SK-N-SH (cell line): Measurements from ENCODE around the gene ACIN1. TPM values are rescaled to one million over a fixed set of nuclear protein-coding genes. Genes with fewer than 3 reads are reported as not detected.

ENCODE experiments used
- CTCF ChIA-PET: fragments of 300-600, 350-600 bp; formaldehyde crosslinking; extraction: SDS; loops from one replicate; lab custom pipeline; 2021; lab: Yijun Ruan, JAX
- POLR2A ChIA-PET: fragments of 350-600 bp; sonication (Branson Sonifier 250); formaldehyde crosslinking; extraction: SDS; loops from one replicate; lab custom pipeline; 2020; ENCODE audit warnings: antibody characterized with exemption, inconsistent platforms; lab: Yijun Ruan, JAX
- DNase-seq: peaks from one replicate; pipeline ENCODE4 v3.0.0; 2012
- H2AFZ ChIP-seq: fragments of 200-600 bp; sonication (generic); 2 replicates; pipeline ENCODE4 v1.8.1; 2016; ENCODE audit warnings: antibody characterized with exemption, mild to moderate bottlenecking, low read depth
- H3F3A ChIP-seq: fragments of 200-600 bp; sonication (generic); replicated peaks from 2 replicates; pipeline ENCODE3; 2016; ENCODE audit warnings: antibody characterized with exemption, mild to moderate bottlenecking; ENCODE audit not compliant: insufficient read depth
- H3K27ac ChIP-seq, 2 experiments: fragments of 200-500 bp in 1 of 2; fragments of 200-600 bp in 1 of 2; sonication (Bioruptor generic) in 1 of 2; sonication (generic), shearing (Covaris generic) in 1 of 2; 2 replicates each; pipeline versions ENCODE4 v1.5.1 to v1.6.1; 2014 to 2016; ENCODE audit warnings: low read depth in 2 of 2, inconsistent platforms in 1 of 2, low read length in 1 of 2, mild to moderate bottlenecking in 1 of 2, mixed read lengths in 1 of 2
- H3K27me3 ChIP-seq: fragments of 200-600 bp; sonication (generic), shearing (Covaris generic); 2 replicates; pipeline ENCODE4 v1.6.1; 2016; ENCODE audit warnings: mixed run types; ENCODE audit not compliant: insufficient read depth
- H3K36me3 ChIP-seq, 2 experiments: fragments of 200-500 bp in 1 of 2; fragments of 200-600 bp in 1 of 2; sonication (Bioruptor generic) in 1 of 2; sonication (generic) in 1 of 2; replicated peaks in 1 of 2; 2 replicates each; pipeline versions ENCODE3 to v1.5.1; 2014 to 2016; ENCODE audit warnings: low read length in 1 of 2, mild to moderate bottlenecking in 1 of 2; ENCODE audit not compliant: insufficient read depth in 2 of 2, control insufficient read depth in 1 of 2
- H3K4me1 ChIP-seq, 2 experiments: fragments of 200-500 bp in 1 of 2; fragments of 200-600 bp in 1 of 2; sonication (Bioruptor generic) in 1 of 2; sonication (generic), shearing (Covaris generic) in 1 of 2; 2 replicates each; pipeline versions ENCODE4 v1.5.1 to v1.6.1; 2014 to 2016; ENCODE audit warnings: low read depth in 1 of 2, low read length in 1 of 2, mixed run types in 1 of 2; ENCODE audit not compliant: insufficient read depth in 2 of 2, control insufficient read depth in 1 of 2
- H3K4me2 ChIP-seq: fragments of 200-600 bp; sonication (generic), shearing (Covaris generic); 2 replicates; pipeline ENCODE4 v1.6.1; 2017; ENCODE audit warnings: mixed run types
- H3K4me3 ChIP-seq, 2 experiments: fragments of 200-500 bp in 1 of 2; fragments of 200-600 bp in 1 of 2; sonication (Bioruptor generic) in 1 of 2; sonication (generic), shearing (Covaris generic) in 1 of 2; 2 replicates each; pipeline versions ENCODE4 v1.5.1 to v1.8.1; 2014 to 2016; ENCODE audit warnings: low read depth in 2 of 2, inconsistent platforms in 1 of 2, low read length in 1 of 2, mild to moderate bottlenecking in 1 of 2, mixed read lengths in 1 of 2, moderate library complexity in 1 of 2
- H3K79me2 ChIP-seq: fragments of 200-600 bp; sonication (generic); 2 replicates; pipeline ENCODE4 v1.8.1; 2017; ENCODE audit warnings: mild to moderate bottlenecking; ENCODE audit not compliant: insufficient read depth
- H3K9ac ChIP-seq: fragments of 200-600 bp; sonication (generic); 2 replicates; pipeline ENCODE4 v1.6.1; 2017; ENCODE audit warnings: mixed run types
- H3K9me2 ChIP-seq: fragments of 200-600 bp; sonication (generic); 2 replicates; pipeline ENCODE4 v1.6.1; 2017; ENCODE audit warnings: mixed run types
- H3K9me3 ChIP-seq: fragments of 200-600 bp; sonication (generic); 2 replicates; pipeline ENCODE4 v1.6.1; 2017; ENCODE audit warnings: mixed run types, mild to moderate bottlenecking, moderate library complexity
- H4K20me1 ChIP-seq: fragments of 200-600 bp; sonication (generic); 2 replicates; pipeline ENCODE4 v1.6.1; 2017; ENCODE audit warnings: mild to moderate bottlenecking, mixed run types; ENCODE audit not compliant: insufficient read depth
- CHD2 ChIP-seq: fragments of 150-350 bp; IDR thresholded peaks from 2 replicates; pipeline ENCODE4 v1.6.1; 2018; ENCODE audit warnings: low read length; ENCODE audit not compliant: partially characterized antibody
- ELF1 ChIP-seq: IDR thresholded peaks from 2 replicates; pipeline ENCODE4 v1.4.0; 2012
- EP300 ChIP-seq, 2 experiments: IDR thresholded peaks; 2 replicates each; pipeline versions ENCODE4 v1.4.0 to v1.6.1; 2012; ENCODE audit warnings: borderline replicate concordance in 1 of 2, low read depth in 1 of 2, low read length in 1 of 2
- EZH2phosphoT487 ChIP-seq: fragments of 200-600 bp; sonication (generic); IDR thresholded peaks from 2 replicates; pipeline ENCODE4 v1.6.1; 2017; ENCODE audit warnings: low read depth, mixed run types, mild to moderate bottlenecking, antibody characterized with exemption, moderate library complexity, borderline replicate concordance
- FOSL2 ChIP-seq: IDR thresholded peaks from 2 replicates; pipeline ENCODE4 v1.4.0; 2012; ENCODE audit warnings: low read depth, mild to moderate bottlenecking, moderate library complexity, borderline replicate concordance
- FOXJ3 ChIP-seq: sonication (generic); formaldehyde crosslinking; IDR thresholded peaks from 2 replicates; pipeline ENCODE4 v1.5.1; 2020; ENCODE audit warnings: mild to moderate bottlenecking, missing genetic modification reagents
- FOXM1 ChIP-seq: IDR thresholded peaks from 2 replicates; pipeline ENCODE4 v1.4.0; 2012; ENCODE audit warnings: low read depth, mild to moderate bottlenecking
- GABPA ChIP-seq: IDR thresholded peaks from 2 replicates; pipeline ENCODE4 v1.4.0; 2012; ENCODE audit warnings: low read depth, mild to moderate bottlenecking
- GATA2 ChIP-seq: sonication (generic); formaldehyde crosslinking; IDR thresholded peaks from 2 replicates; pipeline ENCODE4 v1.5.0; 2020; ENCODE audit warnings: mild to moderate bottlenecking, missing genetic modification reagents
- JUND ChIP-seq: IDR thresholded peaks from 2 replicates; pipeline ENCODE4 v1.4.0; 2012
- MAX ChIP-seq: IDR thresholded peaks from 2 replicates; pipeline ENCODE4 v1.4.0; 2012; ENCODE audit warnings: low read depth
- MEF2A ChIP-seq: IDR thresholded peaks from 2 replicates; pipeline ENCODE4 v1.4.0; 2012; ENCODE audit warnings: low read depth, borderline replicate concordance
- MXI1 ChIP-seq: IDR thresholded peaks from 2 replicates; pipeline ENCODE4 v1.6.1; 2012; ENCODE audit warnings: mild to moderate bottlenecking, low read depth, low read length, improper control_type of control experiment
- NRF1 ChIP-seq: IDR thresholded peaks from 2 replicates; pipeline ENCODE4 v1.6.1; 2012; ENCODE audit warnings: low read depth, mild to moderate bottlenecking, low read length
- POLR2AphosphoS5 ChIP-seq: IDR thresholded peaks from 2 replicates; pipeline ENCODE4 v1.6.1; 2012; ENCODE audit warnings: low read depth, low read length
- RAD21 ChIP-seq: IDR thresholded peaks from 2 replicates; pipeline ENCODE4 v1.6.1; 2012; ENCODE audit warnings: mild to moderate bottlenecking, low read length
- RCOR1 ChIP-seq: fragments of 150-350 bp; IDR thresholded peaks from 2 replicates; pipeline ENCODE4 v1.6.1; 2017; ENCODE audit warnings: antibody characterized with exemption, low read length
- RXRA ChIP-seq: IDR thresholded peaks from 2 replicates; pipeline ENCODE4 v1.4.0; 2012; ENCODE audit warnings: low read depth, mild to moderate bottlenecking, borderline replicate concordance
- SMC3 ChIP-seq: IDR thresholded peaks from 2 replicates; pipeline ENCODE4 v1.6.1; 2012; ENCODE audit warnings: low read depth, low read length, improper control_type of control experiment
- TAF1 ChIP-seq: IDR thresholded peaks from 2 replicates; pipeline ENCODE4 v1.6.1; 2012; ENCODE audit warnings: low read depth, mild to moderate bottlenecking, low read length, moderate library complexity, borderline replicate concordance
- TCF12 ChIP-seq: IDR thresholded peaks from 2 replicates; pipeline ENCODE4 v1.4.0; 2012
- TEAD4 ChIP-seq: IDR thresholded peaks from 2 replicates; pipeline ENCODE4 v1.4.0; 2012; ENCODE audit warnings: mild to moderate bottlenecking, borderline replicate concordance; ENCODE audit not compliant: insufficient read depth
- WGBS: methylation state at CpG from one replicate; pipeline ENCODE4 v1.1.6; 2017; ENCODE audit warnings: low lambda C conversion rate; 5-methylcytosine and 5-hydroxymethylcytosine counted together
- polyA plus RNA-seq, 3 experiments: library from polyadenylated mRNA; depleted of rRNA; stranded (reverse); fragments of >200 nt; gene quantifications; 2 replicates each; pipeline ENCODE4 v1.2.3, GENCODE V29; 2012
- TF ChIP-seq, protein P1 (sequence below): fragments of 200-600 bp; sonication (generic); IDR thresholded peaks from 2 replicates; pipeline ENCODE4 v1.6.1; 2017; ENCODE audit warnings: antibody characterized with exemption, mild to moderate bottlenecking, moderate library complexity
- TF ChIP-seq, protein P2 (sequence below): IDR thresholded peaks from 2 replicates; pipeline ENCODE4 v1.4.0; 2012; ENCODE audit warnings: low read depth, borderline replicate concordance
- TF ChIP-seq, protein P3 (sequence below): IDR thresholded peaks from 2 replicates; pipeline ENCODE4; 2012
- TF ChIP-seq, protein P4 (sequence below): fragments of 150-350 bp; IDR thresholded peaks from 2 replicates; pipeline ENCODE4 v1.6.1; 2017; ENCODE audit warnings: antibody characterized with exemption, low read length, low read depth, borderline replicate concordance
- TF ChIP-seq, protein P5 (sequence below): IDR thresholded peaks from 2 replicates; pipeline ENCODE4 v1.4.0; 2012; ENCODE audit warnings: low read depth, borderline replicate concordance

The ACIN1 gene
- polyA plus RNA-seq, 1 of the 3 experiments (the other 2 are of a cell fraction): 159 TPM

GRCh38 chr14:23115039-23115731 is 20.2 kb upstream of the ACIN1 start:
- 15% methylated on average over 9 of the region's 10 CpGs for WGBS
- Histone ChIP-seq H3K9me2 (no peaks in the 10 kb centered on the region), H2AFZ (peak overlapping the region; percentile 50), H3K27me3 (peaks cover 9% of the 10 kb centered on the region; the same call in 1 of the 2 replicates), H3F3A (peaks cover 3% of the 10 kb centered on the region), H3K9me3 (no peaks in the 10 kb centered on the region), H3K4me2 (peak overlapping the region; percentile 74), H3K27ac (peak overlapping the region in 1 of 2 experiments; percentile 80; a peak in 2 of 4 replicates), H3K4me1 (peaks cover 0 to 14% of the 10 kb centered on the region in 2 experiments; a peak in 3 of 4 replicates), H4K20me1 (no peaks in the 10 kb centered on the region), H3K36me3 (no peaks in the 10 kb centered on the region), H3K79me2 (no peaks in the 10 kb centered on the region), H3K4me3 (no peak overlapping the region), H3K9ac (peak overlapping the region; percentile 45)
- CTCF ChIA-PET: interaction anchor here (0.5 to 19.7 kb wide), 3 partner anchors 9 to 120 kb away, joined by 4 to 495 read pairs (median 4); partner anchors contain the start of gene SLC7A8
- DNase-seq: peak; percentile 43
- POLR2A ChIA-PET: no interaction called here
- TF ChIP-seq MAX (0 out of 2 replicates have a peak, but pooled peaks have one; percentile 41), TAF1 (no peak), GATA2 (CRISPR knock-in tag) (no peak), TEAD4 (0 out of 2 replicates have a peak, but pooled peaks have one; percentile 30), CHD2 (no peak), SMC3 (no peak), FOSL2 (peak; percentile 86; the same call in 1 of the 2 replicates), JUND (peak; percentile 83), MEF2A (peak; percentile 75; the same call in 1 of the 2 replicates), EZH2phosphoT487 (no peak), RXRA (peak; percentile 41; the same call in 1 of the 2 replicates), ELF1 (peak; percentile 58), TCF12 (peak; percentile 64), POLR2AphosphoS5 (no peak; the same call in 1 of the 2 replicates), FOXJ3 (CRISPR knock-in tag) (no peak), RCOR1 (no peak), MXI1 (no peak), NRF1 (no peak), EP300 (IDR thresholded peaks at IDR 0.05; ENCODE audit: borderline replicate concordance in 1 of 2, low read depth in 1 of 2, low read length in 1 of 2) (no peak), RAD21 (no peak), FOXM1 (no peak), GABPA (no peak)
- TF ChIP-seq, protein P1, sequence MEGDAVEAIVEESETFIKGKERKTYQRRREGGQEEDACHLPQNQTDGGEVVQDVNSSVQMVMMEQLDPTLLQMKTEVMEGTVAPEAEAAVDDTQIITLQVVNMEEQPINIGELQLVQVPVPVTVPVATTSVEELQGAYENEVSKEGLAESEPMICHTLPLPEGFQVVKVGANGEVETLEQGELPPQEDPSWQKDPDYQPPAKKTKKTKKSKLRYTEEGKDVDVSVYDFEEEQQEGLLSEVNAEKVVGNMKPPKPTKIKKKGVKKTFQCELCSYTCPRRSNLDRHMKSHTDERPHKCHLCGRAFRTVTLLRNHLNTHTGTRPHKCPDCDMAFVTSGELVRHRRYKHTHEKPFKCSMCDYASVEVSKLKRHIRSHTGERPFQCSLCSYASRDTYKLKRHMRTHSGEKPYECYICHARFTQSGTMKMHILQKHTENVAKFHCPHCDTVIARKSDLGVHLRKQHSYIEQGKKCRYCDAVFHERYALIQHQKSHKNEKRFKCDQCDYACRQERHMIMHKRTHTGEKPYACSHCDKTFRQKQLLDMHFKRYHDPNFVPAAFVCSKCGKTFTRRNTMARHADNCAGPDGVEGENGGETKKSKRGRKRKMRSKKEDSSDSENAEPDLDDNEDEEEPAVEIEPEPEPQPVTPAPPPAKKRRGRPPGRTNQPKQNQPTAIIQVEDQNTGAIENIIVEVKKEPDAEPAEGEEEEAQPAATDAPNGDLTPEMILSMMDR: no peak
- TF ChIP-seq, protein P2, sequence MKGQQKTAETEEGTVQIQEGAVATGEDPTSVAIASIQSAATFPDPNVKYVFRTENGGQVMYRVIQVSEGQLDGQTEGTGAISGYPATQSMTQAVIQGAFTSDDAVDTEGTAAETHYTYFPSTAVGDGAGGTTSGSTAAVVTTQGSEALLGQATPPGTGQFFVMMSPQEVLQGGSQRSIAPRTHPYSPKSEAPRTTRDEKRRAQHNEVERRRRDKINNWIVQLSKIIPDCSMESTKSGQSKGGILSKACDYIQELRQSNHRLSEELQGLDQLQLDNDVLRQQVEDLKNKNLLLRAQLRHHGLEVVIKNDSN: no peak
- TF ChIP-seq, protein P3, sequence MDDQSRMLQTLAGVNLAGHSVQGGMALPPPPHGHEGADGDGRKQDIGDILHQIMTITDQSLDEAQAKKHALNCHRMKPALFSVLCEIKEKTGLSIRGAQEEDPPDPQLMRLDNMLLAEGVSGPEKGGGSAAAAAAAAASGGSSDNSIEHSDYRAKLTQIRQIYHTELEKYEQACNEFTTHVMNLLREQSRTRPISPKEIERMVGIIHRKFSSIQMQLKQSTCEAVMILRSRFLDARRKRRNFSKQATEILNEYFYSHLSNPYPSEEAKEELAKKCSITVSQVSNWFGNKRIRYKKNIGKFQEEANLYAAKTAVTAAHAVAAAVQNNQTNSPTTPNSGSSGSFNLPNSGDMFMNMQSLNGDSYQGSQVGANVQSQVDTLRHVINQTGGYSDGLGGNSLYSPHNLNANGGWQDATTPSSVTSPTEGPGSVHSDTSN: peak; percentile 50; the same call in 1 of the 2 replicates
- TF ChIP-seq, protein P4, sequence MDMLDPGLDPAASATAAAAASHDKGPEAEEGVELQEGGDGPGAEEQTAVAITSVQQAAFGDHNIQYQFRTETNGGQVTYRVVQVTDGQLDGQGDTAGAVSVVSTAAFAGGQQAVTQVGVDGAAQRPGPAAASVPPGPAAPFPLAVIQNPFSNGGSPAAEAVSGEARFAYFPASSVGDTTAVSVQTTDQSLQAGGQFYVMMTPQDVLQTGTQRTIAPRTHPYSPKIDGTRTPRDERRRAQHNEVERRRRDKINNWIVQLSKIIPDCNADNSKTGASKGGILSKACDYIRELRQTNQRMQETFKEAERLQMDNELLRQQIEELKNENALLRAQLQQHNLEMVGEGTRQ: no peak
- TF ChIP-seq, protein P5, sequence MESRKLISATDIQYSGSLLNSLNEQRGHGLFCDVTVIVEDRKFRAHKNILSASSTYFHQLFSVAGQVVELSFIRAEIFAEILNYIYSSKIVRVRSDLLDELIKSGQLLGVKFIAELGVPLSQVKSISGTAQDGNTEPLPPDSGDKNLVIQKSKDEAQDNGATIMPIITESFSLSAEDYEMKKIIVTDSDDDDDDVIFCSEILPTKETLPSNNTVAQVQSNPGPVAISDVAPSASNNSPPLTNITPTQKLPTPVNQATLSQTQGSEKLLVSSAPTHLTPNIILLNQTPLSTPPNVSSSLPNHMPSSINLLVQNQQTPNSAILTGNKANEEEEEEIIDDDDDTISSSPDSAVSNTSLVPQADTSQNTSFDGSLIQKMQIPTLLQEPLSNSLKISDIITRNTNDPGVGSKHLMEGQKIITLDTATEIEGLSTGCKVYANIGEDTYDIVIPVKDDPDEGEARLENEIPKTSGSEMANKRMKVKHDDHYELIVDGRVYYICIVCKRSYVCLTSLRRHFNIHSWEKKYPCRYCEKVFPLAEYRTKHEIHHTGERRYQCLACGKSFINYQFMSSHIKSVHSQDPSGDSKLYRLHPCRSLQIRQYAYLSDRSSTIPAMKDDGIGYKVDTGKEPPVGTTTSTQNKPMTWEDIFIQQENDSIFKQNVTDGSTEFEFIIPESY: no peak
